NCI-H345 treated with DMSO at 0.1 percent for 48 hours (cell line): Measurements from ENCODE around the gene HAL.

Source experiments
- DNase-seq: peaks from one replicate; lab custom pipeline; 2025; ENCODE audit not compliant: unreplicated experiment; lab: John Stamatoyannopoulos, UW

Gene HAL

DNA sequence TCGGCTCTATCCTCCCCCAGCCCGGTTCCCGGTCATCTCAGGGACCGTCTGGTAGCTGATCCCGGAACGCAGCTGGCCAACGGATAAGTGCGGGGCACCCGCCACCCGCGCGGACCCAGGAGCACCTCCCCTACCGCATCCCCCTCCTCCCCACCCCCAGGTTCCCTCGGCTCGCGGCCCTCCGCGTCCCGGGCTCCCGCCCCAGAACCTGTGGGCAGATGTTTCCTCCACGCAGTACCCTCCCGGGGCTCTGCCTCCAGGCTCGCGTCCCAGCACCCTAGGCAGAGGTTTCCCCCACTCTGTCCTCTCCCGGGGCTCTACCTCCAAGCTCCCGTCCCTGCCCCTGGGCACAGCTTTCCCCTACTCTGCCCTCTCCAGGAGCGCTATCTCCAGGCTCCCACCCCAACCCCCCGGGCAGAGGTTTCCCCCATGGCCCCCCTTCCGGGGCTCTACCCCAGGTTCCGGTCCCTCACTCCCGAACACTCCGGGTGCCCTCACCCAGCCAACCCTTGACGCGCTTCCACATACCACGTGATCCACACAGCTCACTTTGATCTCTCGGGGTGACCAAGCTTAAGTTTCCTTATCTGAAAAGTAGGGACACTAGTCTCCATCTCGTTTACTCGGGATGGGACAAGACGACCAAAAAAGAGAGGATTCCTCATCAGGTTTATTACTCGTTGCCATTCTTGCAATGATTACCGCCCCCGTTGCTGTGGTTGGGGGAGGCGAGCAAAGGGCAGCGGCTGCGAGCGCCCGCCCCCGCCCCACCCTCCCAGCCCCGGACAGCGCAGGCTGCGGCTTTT lies 53.4 kb downstream of the HAL start, which contains the start of gene CCDC38:
Gene CCDC38, minus strand, starts transcription at position 91 of the 806 bp plus-strand sequence. CDS start 6,105 bp downstream, outside the sequence.
- DNase-seq, result peak; percentile 70

DNA sequence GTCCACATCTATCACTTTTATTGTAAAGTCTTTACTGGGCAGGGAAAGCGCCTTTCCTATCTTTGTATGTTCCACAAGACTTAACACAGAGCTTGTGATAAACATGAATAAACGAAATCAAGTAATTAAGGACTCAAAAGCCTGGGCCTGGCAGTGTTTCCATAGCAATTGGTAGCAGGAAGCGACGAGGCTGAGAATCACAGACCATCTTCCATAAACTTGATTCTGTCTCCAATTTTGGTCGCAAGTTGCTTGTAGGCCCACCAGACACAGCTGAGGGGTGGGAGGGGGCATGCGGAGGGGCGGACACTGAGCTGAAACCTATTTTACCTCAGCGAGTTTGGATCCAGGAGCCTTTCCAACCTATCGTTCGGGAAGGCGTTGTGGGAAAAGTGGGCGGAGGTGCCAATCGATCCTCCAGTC lies 54.0 kb downstream of the HAL start:
- DNase-seq, result peak; percentile 37

DNA sequence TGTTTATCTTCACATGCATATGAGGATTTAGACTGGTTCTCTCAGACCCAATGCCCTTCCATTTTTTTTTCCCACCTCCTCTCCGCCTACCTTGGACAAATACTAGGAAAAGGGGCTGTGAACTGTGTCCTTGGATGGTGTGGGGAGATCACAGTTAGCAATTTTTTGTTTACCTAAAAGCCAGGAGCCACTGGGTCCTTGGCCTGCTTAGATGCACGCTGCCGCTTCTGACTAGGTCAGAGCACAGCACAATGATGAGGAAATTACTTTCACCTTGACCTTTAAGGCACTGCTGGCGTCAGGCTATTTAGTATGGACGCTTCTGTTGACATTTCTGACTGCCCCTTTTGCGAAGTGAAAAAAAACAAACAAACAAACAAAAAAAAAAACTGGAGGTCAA lies 55.6 kb downstream of the HAL start:
- no peak for DNase-seq
